GM19025 (cell line): ENCODE data around the gene DPP6.

Experiments
- ATAC-seq: cut with Tn5 transposase; IDR thresholded peaks from one replicate; pipeline ENCODE4 v1.9.1; 2021; ENCODE audit warnings: mild to moderate bottlenecking, low read depth, moderate library complexity; ENCODE audit not compliant: unreplicated experiment

The DPP6 gene

GRCh38 chr7:154863766-154864522 is 811.7 kb downstream of the DPP6 start:
- ATAC-seq, result no peak

- peak; percentile 29 for ATAC-seq
Observed at GRCh38 chr7:154864523-154864891, 812.3 kb downstream of the DPP6 start.

- no peak for ATAC-seq
Observed at GRCh38 chr7:154865984-154866685, 813.9 kb downstream of the DPP6 start.

- peak; percentile 56 for ATAC-seq
Observed at GRCh38 chr7:154867068-154867467, 814.9 kb downstream of the DPP6 start.

- ATAC-seq, result no peak
Observed at GRCh38 chr7:154868921-154869320, 816.7 kb downstream of the DPP6 start.

GRCh38 chr7:154869436-154869835 is 817.2 kb downstream of the DPP6 start:
- no peak for ATAC-seq

GRCh38 chr7:154871507-154871906 is 819.3 kb downstream of the DPP6 start:
- no peak for ATAC-seq

GRCh38 chr7:154871928-154872750 is 819.9 kb downstream of the DPP6 start:
- ATAC-seq, result no peak

GRCh38 chr7:154872811-154873499 is 820.8 kb downstream of the DPP6 start:
- ATAC-seq, result no peak

GRCh38 chr7:154873500-154874121 is 821.4 kb downstream of the DPP6 start:
- no peak for ATAC-seq

GRCh38 chr7:154874409-154875113 is 822.4 kb downstream of the DPP6 start:
- no peak for ATAC-seq

GRCh38 chr7:154875297-154875696 is 823.1 kb downstream of the DPP6 start:
- no peak for ATAC-seq

- no peak for ATAC-seq
Observed at GRCh38 chr7:154876516-154876915, 824.3 kb downstream of the DPP6 start.

GRCh38 chr7:154877031-154877430 is 824.8 kb downstream of the DPP6 start:
- ATAC-seq, result no peak

- ATAC-seq, result no peak
Observed at GRCh38 chr7:154879629-154880028, 827.4 kb downstream of the DPP6 start.

GRCh38 chr7:154880513-154880912 is 828.3 kb downstream of the DPP6 start:
- no peak for ATAC-seq

GRCh38 chr7:154881026-154881425 is 828.8 kb downstream of the DPP6 start:
- no peak for ATAC-seq

- ATAC-seq, result no peak
Observed at GRCh38 chr7:154881526-154881925, 829.3 kb downstream of the DPP6 start.

- no peak for ATAC-seq
Observed at GRCh38 chr7:154882931-154883474, 830.8 kb downstream of the DPP6 start.
